Right lobe of liver (tissue), 6 donors: ENCODE results near the gene ISLR. TPM values are rescaled to one million over a fixed set of nuclear protein-coding genes. Genes with fewer than 3 reads are reported as not detected.

Source experiments
- ATAC-seq, 4 donors: fragments of 200-7000 bp; cut with Tn5 transposase; one replicate each; pipeline ENCODE4 v1.9.1; 2020; ENCODE audit warnings: mild to moderate bottlenecking in 4 of 4, moderate library complexity in 4 of 4
- DNase-seq, 3 donors: peaks; one replicate each; pipeline ENCODE4 v3.0.0-alpha.2; 2020
- H3K27ac ChIP-seq, 3 donors: fragments of 200-600 bp; one replicate each; pipeline ENCODE4 v1.8.0; 2022
- H3K27me3 ChIP-seq, 2 donors: fragments of 200-600 bp; one replicate each; pipeline ENCODE4 v1.8.0; 2022
- H3K36me3 ChIP-seq, 4 donors: fragments of 200-600 bp; sonication (generic) in 1 of 4; one replicate each; pipeline versions ENCODE4 v1.5.1 to v1.8.0; 2017 to 2022; ENCODE audit warnings: control low read depth in 1 of 4
- H3K4me1 ChIP-seq, 4 donors: fragments of 200-600 bp; sonication (generic) in 1 of 4; one replicate each; pipeline versions ENCODE4 v1.5.1 to v1.8.0; 2017 to 2022; ENCODE audit warnings: control low read depth in 1 of 4
- H3K4me3 ChIP-seq, 3 donors: fragments of 200-600 bp; one replicate each; pipeline ENCODE4 v1.8.0; 2022
- H3K9me3 ChIP-seq, 4 donors: fragments of 200-600 bp; sonication (generic) in 1 of 4; one replicate each; pipeline versions ENCODE4 v1.5.1 to v1.8.0; 2017 to 2022; ENCODE audit warnings: control low read depth in 1 of 4
- CTCF ChIP-seq, 4 donors: fragments of 200-600 bp in 3 of 4; fragments of 450-650 bp in 1 of 4; IDR thresholded peaks; one replicate each; pipeline versions ENCODE4 v1.5.1 to v1.8.0; 2016 to 2022; ENCODE audit warnings: antibody characterized with exemption in 4 of 4, mild to moderate bottlenecking in 2 of 4
- POLR2A ChIP-seq: fragments of 450-650 bp; IDR thresholded peaks from one replicate; pipeline ENCODE4 v1.6.1; 2017; ENCODE audit warnings: antibody characterized with exemption, mild to moderate bottlenecking
- WGBS: methylation state at CpG from one replicate; pipeline ENCODE4 v1.1.6; 2018; ENCODE audit warnings: low coverage, low lambda C conversion rate; ENCODE audit not compliant: insufficient coverage; ENCODE audit errors: missing lambda C conversion rate; 5-methylcytosine and 5-hydroxymethylcytosine counted together
- intact Hi-C, 2 donors: fragments of 100-400 bp; cut with DNase I; formaldehyde crosslinking; loops; one replicate each; pipeline versions ENCODE4 v1.11.2 to v1.14.1; 2022
- total RNA-seq, 6 experiments: library from RNA; depleted of rRNA in 2 of 6; stranded (reverse); fragments of >200 nt in 2 of 6; fragmentation: NEBNext Ultra II Directional in 3 of 6; extraction: Animal tissue kit (Norgen Biotek cat#: 25700) in 3 of 6; gene quantifications; one replicate each; pipeline versions ENCODE4 v1.1.0 to v1.2.4, GENCODE V29; 2016 to 2023
- donor health status: DM: no; HTN: yes; CAD: no.
- donor health status: DM: no; HTN: no; CAD: no.
- donor health status: DM: no; HTN: no; CAD: no.
- donor health status: DM: no; HTN: yes; CAD: no.
- donor health status: DM: no; HTN: yes; CAD: no.

Gene ISLR
- total RNA-seq, 6 experiments from 2014 or later = 1.5 to 9.9 (median 2.6) TPM

GRCh38 chr15:74136814-74137536 is 36.5 kb upstream of the ISLR start:
- H3K4me1 ChIP-seq = peaks cover 0 to 24% (median 0%) of the 10 kb centered on the region in 4 donors
- DNase-seq = no peak
- H3K36me3 ChIP-seq = no peaks in the 10 kb centered on the region
- WGBS = 16% methylated on average over 13 of the region's 18 CpGs
- H3K4me3 ChIP-seq = no peak overlapping the region
- intact Hi-C loops = no loop called here
- H3K9me3 ChIP-seq = no peaks in the 10 kb centered on the region
- TF ChIP-seq CTCF (IDR thresholded peaks at IDR 0.05) = no peak
- no peak for TF ChIP-seq POLR2A
- no peak overlapping the region for H3K27ac ChIP-seq
- no peak for ATAC-seq
- H3K27me3 ChIP-seq = peaks cover 9 to 41% of the 10 kb centered on the region in 2 donors

- H3K4me1 ChIP-seq = peaks cover 0 to 24% (median 0%) of the 10 kb centered on the region in 4 donors
- intact Hi-C loops = no loop called here
- no peak for TF ChIP-seq CTCF (IDR thresholded peaks at IDR 0.05)
- TF ChIP-seq POLR2A = no peak
- H3K27ac ChIP-seq = no peak overlapping the region
- WGBS = 54% methylated on average over 2 of the region's 2 CpGs
- H3K4me3 ChIP-seq = no peak overlapping the region
- H3K9me3 ChIP-seq = no peaks in the 10 kb centered on the region
- no peaks in the 10 kb centered on the region for H3K36me3 ChIP-seq
- H3K27me3 ChIP-seq = peaks cover 4 to 38% of the 10 kb centered on the region in 2 donors
- ATAC-seq (no peak), DNase-seq (no peak)
Measured at GRCh38 chr15:74137537-74137894, 36.0 kb upstream of the ISLR start.

DNA sequence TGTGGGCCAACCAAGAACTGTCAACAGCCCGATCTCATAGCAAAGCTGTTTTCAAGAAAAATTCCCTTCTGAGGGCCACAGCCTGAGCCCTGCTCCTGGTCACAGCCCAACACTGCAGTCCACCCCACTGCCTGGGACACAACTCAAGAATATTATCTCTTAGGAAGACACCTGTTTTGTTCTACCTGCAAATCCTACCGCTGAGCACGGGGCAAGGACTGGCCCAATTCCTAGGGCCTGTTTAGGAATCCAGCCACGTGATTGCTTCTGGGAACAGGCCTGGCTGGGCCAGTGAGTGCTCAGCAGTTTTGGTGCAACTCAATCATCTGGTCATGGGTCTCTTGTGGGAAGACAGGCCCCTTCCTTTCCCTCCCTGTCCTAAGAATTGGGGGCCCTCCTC is 34.9 kb upstream of the ISLR start:
- ATAC-seq = no peak
- peaks cover 0 to 38% of the 10 kb centered on the region in 2 donors for H3K27me3 ChIP-seq
- 76% methylated on average over 2 of the region's 4 CpGs for WGBS
- no peaks in the 10 kb centered on the region for H3K36me3 ChIP-seq
- TF ChIP-seq POLR2A = no peak
- TF ChIP-seq CTCF (IDR thresholded peaks at IDR 0.05) = no peak
- no peak overlapping the region for H3K27ac ChIP-seq
- H3K9me3 ChIP-seq = no peaks in the 10 kb centered on the region
- DNase-seq = no peak
- intact Hi-C loops = no loop called here
- H3K4me3 ChIP-seq = no peak overlapping the region
- peaks cover 0 to 24% (median 0%) of the 10 kb centered on the region in 4 donors for H3K4me1 ChIP-seq

- ATAC-seq = no peak
- peaks cover 0 to 17% of the 10 kb centered on the region in 2 donors for H3K27me3 ChIP-seq
- no peak overlapping the region for H3K4me3 ChIP-seq
- intact Hi-C loops = no loop called here
- 82% methylated on average over 1 of the region's 1 CpG for WGBS
- H3K9me3 ChIP-seq = no peaks in the 10 kb centered on the region
- TF ChIP-seq POLR2A (no peak), CTCF (IDR thresholded peaks at IDR 0.05) (no peak)
- no peaks in the 10 kb centered on the region for H3K4me1 ChIP-seq
- no peak for DNase-seq
- no peaks in the 10 kb centered on the region for H3K36me3 ChIP-seq
- H3K27ac ChIP-seq = no peak overlapping the region
Measured at GRCh38 chr15:74141591-74141990, 31.9 kb upstream of the ISLR start.
